ENCODE data around the gene HTRA3. TPM values are rescaled to one million over a fixed set of nuclear protein-coding genes. Genes with fewer than 3 reads are reported as not detected.

HTRA3 gene
- polyA plus RNA-seq, 1 donor = 15.5 TPM

DNA sequence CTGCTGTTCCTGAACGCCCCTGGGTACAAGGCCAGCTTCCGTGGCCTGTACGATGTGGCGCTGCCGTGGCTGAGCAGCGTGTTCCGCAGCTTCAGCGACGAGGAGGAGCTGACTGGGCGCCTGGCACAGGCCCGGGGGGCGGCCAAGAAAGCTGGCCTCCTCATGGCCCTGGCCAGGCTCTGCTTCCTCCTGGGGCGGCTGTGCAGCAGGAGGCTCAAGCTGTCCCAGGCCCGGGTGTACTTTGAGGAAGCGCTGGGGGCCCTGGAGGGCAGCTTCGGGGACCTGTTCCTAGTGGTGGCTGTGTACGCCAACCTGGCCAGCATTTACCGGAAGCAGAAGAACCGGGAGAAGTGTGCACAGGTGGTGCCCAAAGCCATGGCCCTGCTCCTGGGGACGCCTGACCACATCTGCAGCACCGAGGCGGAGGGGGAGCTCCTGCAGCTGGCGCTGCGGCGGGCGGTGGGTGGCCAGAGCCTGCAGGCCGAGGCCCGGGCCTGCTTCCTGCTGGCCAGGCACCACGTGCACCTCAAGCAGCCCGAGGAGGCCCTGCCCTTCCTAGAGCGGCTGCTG lies 42.3 kb upstream of the HTRA3 start:
- Histone ChIP-seq H3K27me3 (ENCODE audit: control insufficient read depth, insufficient read depth, low read length) (no peaks in the 10 kb centered on the region), H3K9me3 (ENCODE audit: control insufficient read depth, low read depth, low read length) (no peaks in the 10 kb centered on the region), H3K4me3 (ENCODE audit: low read length) (no peak overlapping the region), H3K27ac (ENCODE audit: low read length) (no peak overlapping the region), H3K4me1 (ENCODE audit: control insufficient read depth, insufficient read depth, low read length) (peaks cover 12% of the 10 kb centered on the region), H3K36me3 (ENCODE audit: control insufficient read depth, insufficient read depth, low read length) (peaks cover 54% of the 10 kb centered on the region)
- WGBS (ENCODE audit: insufficient coverage, low lambda C conversion rate) = no CpG with 5 or more reads among the region's 31 CpGs
- no peak for DNase-seq

DNA sequence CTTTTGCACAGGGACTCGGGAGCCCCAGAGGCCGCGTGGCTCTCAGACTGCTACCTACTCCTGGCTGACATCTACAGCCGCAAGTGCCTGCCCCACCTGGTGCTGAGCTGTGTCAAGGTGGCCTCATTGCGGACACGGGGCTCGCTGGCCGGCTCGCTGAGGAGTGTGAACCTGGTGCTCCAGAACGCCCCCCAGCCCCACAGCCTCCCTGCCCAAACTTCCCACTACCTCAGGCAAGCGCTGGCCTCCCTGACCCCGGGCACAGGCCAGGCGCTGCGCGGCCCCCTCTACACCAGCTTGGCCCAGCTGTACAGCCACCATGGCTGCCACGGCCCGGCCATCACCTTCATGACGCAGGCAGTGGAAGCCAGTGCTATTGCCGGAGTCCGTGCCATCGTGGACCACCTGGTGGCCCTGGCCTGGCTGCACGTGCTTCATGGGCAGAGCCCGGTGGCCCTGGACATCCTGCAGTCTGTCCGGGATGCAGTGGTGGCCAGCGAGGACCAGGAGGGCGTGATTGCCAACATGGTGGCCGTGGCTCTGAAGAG lies 41.7 kb upstream of the HTRA3 start:
- no CpG with 5 or more reads among the region's 27 CpGs for WGBS (ENCODE audit: insufficient coverage, low lambda C conversion rate)

DNA sequence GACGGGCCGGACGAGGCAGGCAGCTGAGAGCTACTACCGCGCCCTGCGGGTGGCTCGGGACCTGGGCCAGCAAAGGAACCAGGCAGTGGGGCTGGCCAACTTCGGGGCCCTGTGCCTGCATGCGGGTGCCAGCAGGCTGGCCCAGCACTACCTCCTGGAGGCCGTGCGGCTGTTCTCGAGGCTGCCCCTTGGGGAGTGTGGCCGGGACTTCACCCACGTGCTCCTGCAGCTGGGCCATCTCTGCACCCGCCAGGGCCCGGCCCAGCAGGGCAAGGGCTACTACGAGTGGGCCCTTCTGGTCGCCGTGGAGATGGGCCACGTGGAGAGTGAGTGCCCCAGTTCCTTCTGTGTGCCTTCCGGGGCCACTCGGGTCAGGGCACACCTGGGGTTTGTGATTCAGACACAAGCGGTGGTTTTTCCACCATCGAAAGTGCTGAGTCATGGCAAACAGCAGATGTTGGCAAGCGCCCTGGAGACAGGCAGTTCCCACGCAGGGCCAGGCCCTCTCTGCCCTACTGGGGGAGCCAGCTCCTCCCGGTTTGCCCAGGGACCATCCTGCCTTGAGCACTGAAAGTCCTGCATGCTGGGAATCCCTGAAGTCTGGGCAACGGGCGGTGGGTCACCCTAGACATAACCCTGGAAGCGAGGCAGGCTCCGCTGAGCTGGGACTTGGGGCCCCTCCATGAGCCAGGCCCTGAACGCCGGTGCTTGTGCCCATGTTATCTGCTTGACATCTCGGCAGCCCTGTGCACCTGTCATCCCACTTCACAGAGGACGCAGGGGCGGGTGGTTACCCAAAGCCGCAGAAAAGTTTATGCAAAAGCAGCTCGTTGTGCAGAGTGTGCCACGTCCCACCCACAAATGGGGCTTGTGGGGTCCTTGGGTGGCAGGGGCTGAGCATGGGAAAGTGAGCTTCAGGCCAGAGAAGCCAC lies 41.0 kb upstream of the HTRA3 start:
- Histone ChIP-seq H3K27me3 (ENCODE audit: control insufficient read depth, insufficient read depth, low read length) (no peaks in the 10 kb centered on the region), H3K4me1 (ENCODE audit: control insufficient read depth, insufficient read depth, low read length) (peaks cover 12% of the 10 kb centered on the region), H3K4me3 (ENCODE audit: low read length) (no peak overlapping the region), H3K9me3 (ENCODE audit: control insufficient read depth, low read depth, low read length) (no peaks in the 10 kb centered on the region), H3K36me3 (ENCODE audit: control insufficient read depth, insufficient read depth, low read length) (peaks cover 57% of the 10 kb centered on the region), H3K27ac (ENCODE audit: low read length) (no peak overlapping the region)
- no CpG with 5 or more reads among the region's 39 CpGs for WGBS (ENCODE audit: insufficient coverage, low lambda C conversion rate)
- DNase-seq = peak in 1 of 2 donors; percentile 51

More for the DNA sequence above, 41.7 kb upstream of the HTRA3 start:
- DNase-seq = no peak
- Histone ChIP-seq H3K4me3 (ENCODE audit: low read length) (no peak overlapping the region), H3K9me3 (ENCODE audit: control insufficient read depth, low read depth, low read length) (no peaks in the 10 kb centered on the region), H3K4me1 (ENCODE audit: control insufficient read depth, insufficient read depth, low read length) (peaks cover 12% of the 10 kb centered on the region), H3K36me3 (ENCODE audit: control insufficient read depth, insufficient read depth, low read length) (peaks cover 55% of the 10 kb centered on the region), H3K27ac (ENCODE audit: low read length) (no peak overlapping the region), H3K27me3 (ENCODE audit: control insufficient read depth, insufficient read depth, low read length) (no peaks in the 10 kb centered on the region)

DNA sequence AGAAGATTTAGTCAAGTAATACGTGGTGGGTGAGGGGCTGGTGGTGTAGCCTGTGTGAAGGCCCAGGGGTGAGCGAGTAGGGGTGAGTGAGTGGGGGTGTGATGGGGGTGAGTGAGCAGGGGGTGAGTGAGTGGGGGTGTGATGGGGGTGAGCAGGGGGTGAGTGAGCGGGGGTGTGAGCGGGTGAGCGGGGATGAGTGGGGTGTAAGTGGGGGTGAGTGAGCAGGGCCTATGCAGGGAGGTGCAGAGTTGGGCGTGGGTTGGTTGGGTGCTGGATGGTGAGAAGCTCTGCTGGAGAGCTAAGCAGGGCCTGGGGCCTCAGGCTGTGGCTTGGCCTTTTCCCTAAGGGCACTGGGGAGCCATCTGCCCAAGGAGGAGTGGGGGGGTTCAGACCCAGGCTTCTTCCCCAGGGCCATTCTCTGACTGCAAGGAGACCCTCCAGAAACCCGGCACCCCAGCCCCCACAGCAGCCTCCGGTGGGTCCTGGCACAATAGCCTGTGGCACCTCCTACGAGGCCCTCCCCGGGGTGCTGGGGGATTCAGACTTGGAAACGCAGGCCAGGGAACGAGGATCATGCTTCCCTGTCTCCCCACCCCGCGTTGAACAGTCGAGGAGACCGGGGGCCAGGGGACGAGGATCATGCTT lies 40.1 kb upstream of the HTRA3 start:
- H3K27me3 ChIP-seq (ENCODE audit: control insufficient read depth, insufficient read depth, low read length) = no peaks in the 10 kb centered on the region
- H3K4me3 ChIP-seq (ENCODE audit: low read length) = no peak overlapping the region
- H3K4me1 ChIP-seq (ENCODE audit: control insufficient read depth, insufficient read depth, low read length) = peaks cover 12% of the 10 kb centered on the region
- H3K36me3 ChIP-seq (ENCODE audit: control insufficient read depth, insufficient read depth, low read length) = peaks cover 58% of the 10 kb centered on the region
- WGBS (ENCODE audit: insufficient coverage, low lambda C conversion rate) = no CpG with 5 or more reads among the region's 17 CpGs
- H3K27ac ChIP-seq (ENCODE audit: low read length) = no peak overlapping the region
- DNase-seq = no peak
- no peaks in the 10 kb centered on the region for H3K9me3 ChIP-seq (ENCODE audit: control insufficient read depth, low read depth, low read length)

DNA sequence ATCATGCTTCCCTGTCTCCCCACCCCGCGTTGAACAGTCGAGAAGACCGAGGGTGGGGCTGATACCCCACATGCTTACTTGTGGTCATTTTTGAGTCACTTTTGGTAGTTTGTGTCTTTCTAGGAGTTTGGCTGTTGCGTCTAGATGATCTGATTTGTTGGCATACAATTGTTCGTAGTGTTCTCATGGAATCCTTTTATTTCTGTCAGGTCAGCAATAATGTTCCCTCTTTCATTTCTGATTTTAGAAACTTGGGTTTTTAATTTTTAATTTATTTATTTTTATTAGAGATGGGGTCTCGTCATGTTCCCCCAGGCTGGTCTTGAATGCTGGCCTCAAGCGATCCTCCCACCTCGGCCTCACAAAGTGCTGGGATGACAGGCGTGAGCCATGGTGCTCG lies 39.5 kb upstream of the HTRA3 start:
- H3K4me3 ChIP-seq (ENCODE audit: low read length) = no peak overlapping the region
- 100% methylated on average over 7 of the region's 11 CpGs for WGBS (ENCODE audit: insufficient coverage, low lambda C conversion rate)
- peaks cover 58% of the 10 kb centered on the region for H3K36me3 ChIP-seq (ENCODE audit: control insufficient read depth, insufficient read depth, low read length)
- peaks cover 12% of the 10 kb centered on the region for H3K4me1 ChIP-seq (ENCODE audit: control insufficient read depth, insufficient read depth, low read length)
- no peak for DNase-seq
- H3K27ac ChIP-seq (ENCODE audit: low read length) = no peak overlapping the region
- no peaks in the 10 kb centered on the region for H3K9me3 ChIP-seq (ENCODE audit: control insufficient read depth, low read depth, low read length)
- H3K27me3 ChIP-seq (ENCODE audit: control insufficient read depth, insufficient read depth, low read length) = no peaks in the 10 kb centered on the region

DNA sequence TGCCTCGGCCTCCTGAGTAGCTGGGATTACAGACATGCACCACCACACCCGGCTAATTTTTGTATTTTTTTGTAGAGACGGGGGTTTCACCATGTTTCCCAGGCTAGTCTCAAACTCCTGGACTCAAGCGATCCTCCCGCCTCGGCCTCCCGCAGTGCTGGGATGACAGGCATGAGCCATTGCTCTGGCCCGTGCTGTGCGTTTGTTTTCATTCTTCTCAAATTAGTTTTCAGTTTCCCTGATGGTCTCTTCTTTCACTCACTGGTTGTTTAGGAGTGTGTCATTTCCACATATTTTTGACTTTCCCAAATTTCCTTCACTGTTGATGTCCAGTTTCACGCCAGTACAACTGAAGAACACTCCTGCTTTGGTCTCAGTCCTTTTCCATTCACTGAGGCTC lies 38.7 kb upstream of the HTRA3 start:
- Histone ChIP-seq H3K4me3 (ENCODE audit: low read length) (no peak overlapping the region), H3K4me1 (ENCODE audit: control insufficient read depth, insufficient read depth, low read length) (peaks cover 5% of the 10 kb centered on the region), H3K27ac (ENCODE audit: low read length) (no peak overlapping the region), H3K36me3 (ENCODE audit: control insufficient read depth, insufficient read depth, low read length) (peaks cover 56% of the 10 kb centered on the region), H3K9me3 (ENCODE audit: control insufficient read depth, low read depth, low read length) (no peaks in the 10 kb centered on the region), H3K27me3 (ENCODE audit: control insufficient read depth, insufficient read depth, low read length) (no peaks in the 10 kb centered on the region)
- 100% methylated on average over 1 of the region's 10 CpGs for WGBS (ENCODE audit: insufficient coverage, low lambda C conversion rate)
- DNase-seq = no peak

DNA sequence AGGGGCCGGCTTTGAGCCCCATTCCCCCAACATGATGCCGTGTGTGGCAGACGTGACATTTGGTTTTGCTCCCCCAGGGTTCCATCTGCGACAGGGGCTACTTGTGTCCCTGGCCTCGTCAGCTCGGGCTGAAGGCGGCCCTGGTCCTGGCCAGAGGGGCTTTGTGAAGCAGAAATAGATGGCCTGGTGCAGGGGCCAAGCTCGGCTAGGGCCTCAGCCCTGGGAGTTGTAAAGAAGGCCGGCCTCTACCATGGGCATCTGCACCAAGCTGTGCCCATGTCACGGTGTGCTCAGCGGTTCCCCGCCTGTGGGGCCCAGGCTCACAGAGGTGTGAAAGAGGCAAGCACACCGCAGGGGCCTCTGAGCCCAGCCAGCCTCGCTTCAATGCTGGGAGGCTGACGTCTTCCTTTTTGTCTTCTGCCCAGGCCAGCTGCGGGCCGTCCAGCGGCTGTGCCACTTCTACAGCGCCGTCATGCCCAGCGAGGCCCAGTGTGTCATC lies 38.0 kb upstream of the HTRA3 start:
- DNase-seq = no peak
- WGBS (ENCODE audit: insufficient coverage, low lambda C conversion rate) = no CpG with 5 or more reads among the region's 21 CpGs
- no peaks in the 10 kb centered on the region for H3K4me1 ChIP-seq (ENCODE audit: control insufficient read depth, insufficient read depth, low read length)
- no peaks in the 10 kb centered on the region for H3K27me3 ChIP-seq (ENCODE audit: control insufficient read depth, insufficient read depth, low read length)
- no peak overlapping the region for H3K4me3 ChIP-seq (ENCODE audit: low read length)
- H3K9me3 ChIP-seq (ENCODE audit: control insufficient read depth, low read depth, low read length) = no peaks in the 10 kb centered on the region
- peaks cover 58% of the 10 kb centered on the region for H3K36me3 ChIP-seq (ENCODE audit: control insufficient read depth, insufficient read depth, low read length)
- no peak overlapping the region for H3K27ac ChIP-seq (ENCODE audit: low read length)

DNA sequence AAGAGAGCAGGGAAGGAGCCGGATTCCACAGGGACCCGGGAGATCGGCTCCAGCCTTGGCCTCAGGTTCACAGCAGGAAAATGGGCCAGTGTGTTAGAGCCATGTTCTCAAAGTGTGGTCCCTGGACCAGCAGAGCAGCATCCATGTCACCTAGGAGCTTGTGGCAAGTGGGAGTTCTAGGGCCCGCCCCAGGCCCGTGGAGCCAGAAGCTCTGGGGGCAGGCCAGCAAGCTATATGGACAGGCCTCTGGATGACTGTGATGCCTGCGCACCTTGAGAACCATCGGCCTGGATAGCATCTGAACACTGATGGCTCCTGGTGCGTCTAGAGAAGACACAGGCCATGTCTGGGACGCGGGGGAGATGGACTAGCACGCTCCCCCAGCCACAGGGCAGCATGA lies 36.8 kb upstream of the HTRA3 start:
- WGBS (ENCODE audit: insufficient coverage, low lambda C conversion rate) = no CpG with 5 or more reads among the region's 11 CpGs
- no peaks in the 10 kb centered on the region for H3K9me3 ChIP-seq (ENCODE audit: control insufficient read depth, low read depth, low read length)
- H3K4me1 ChIP-seq (ENCODE audit: control insufficient read depth, insufficient read depth, low read length) = peaks cover 2% of the 10 kb centered on the region
- peaks cover 62% of the 10 kb centered on the region for H3K36me3 ChIP-seq (ENCODE audit: control insufficient read depth, insufficient read depth, low read length)
- DNase-seq = no peak
- no peaks in the 10 kb centered on the region for H3K27me3 ChIP-seq (ENCODE audit: control insufficient read depth, insufficient read depth, low read length)
- H3K4me3 ChIP-seq (ENCODE audit: low read length) = no peak overlapping the region
- no peak overlapping the region for H3K27ac ChIP-seq (ENCODE audit: low read length)

DNA sequence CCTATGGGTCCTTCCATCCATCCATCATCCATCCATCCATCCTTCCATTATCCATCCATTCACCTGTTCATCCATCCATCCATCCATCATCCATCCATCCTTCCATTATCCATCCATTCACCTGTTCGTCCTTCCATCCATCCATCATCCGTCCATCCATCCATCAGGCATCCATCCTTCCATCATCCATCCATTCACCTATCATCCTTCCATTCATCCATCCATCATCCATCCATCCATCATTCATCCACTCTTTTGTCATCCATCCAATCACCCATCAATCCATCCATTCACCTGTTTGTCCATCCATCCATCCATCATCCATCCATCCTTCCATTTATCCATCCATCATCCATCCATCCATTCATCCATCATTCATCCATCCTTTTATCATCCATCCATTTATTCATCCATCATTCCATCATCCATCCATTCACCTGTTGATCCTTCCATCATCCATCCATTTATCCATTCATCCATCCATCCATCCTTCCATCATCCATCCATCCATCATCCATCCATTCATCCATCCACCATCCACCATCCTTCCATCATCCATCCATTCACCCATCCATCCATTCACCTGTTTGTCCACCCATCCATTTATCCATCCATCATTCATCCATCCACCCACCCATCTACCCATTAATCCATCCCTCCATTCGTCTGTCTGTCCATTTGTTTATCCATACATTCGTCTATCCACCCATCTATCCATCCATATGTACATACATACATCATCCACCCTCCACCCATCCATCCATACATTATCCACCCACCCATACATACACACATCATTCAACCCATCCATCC lies 35.7 kb upstream of the HTRA3 start:
- 97% methylated on average over 2 of the region's 4 CpGs for WGBS (ENCODE audit: insufficient coverage, low lambda C conversion rate)
- Histone ChIP-seq H3K27ac (ENCODE audit: low read length) (no peak overlapping the region), H3K4me3 (ENCODE audit: low read length) (no peak overlapping the region), H3K4me1 (ENCODE audit: control insufficient read depth, insufficient read depth, low read length) (peaks cover 14% of the 10 kb centered on the region), H3K27me3 (ENCODE audit: control insufficient read depth, insufficient read depth, low read length) (no peaks in the 10 kb centered on the region), H3K9me3 (ENCODE audit: control insufficient read depth, low read depth, low read length) (no peaks in the 10 kb centered on the region), H3K36me3 (ENCODE audit: control insufficient read depth, insufficient read depth, low read length) (peaks cover 57% of the 10 kb centered on the region)
- DNase-seq = no peak
